ENCODE measurements around the gene PIAS1. TPM values are rescaled to one million over a fixed set of nuclear protein-coding genes. Genes with fewer than 3 reads are reported as not detected.

Gene PIAS1
- total and polyA plus RNA-seq, 9 of the 15 experiments (the other 6 are each of a cell fraction or from before 2014, with no cell fraction given): 18.0 to 59.1 (median 28.5) TPM

DNA sequence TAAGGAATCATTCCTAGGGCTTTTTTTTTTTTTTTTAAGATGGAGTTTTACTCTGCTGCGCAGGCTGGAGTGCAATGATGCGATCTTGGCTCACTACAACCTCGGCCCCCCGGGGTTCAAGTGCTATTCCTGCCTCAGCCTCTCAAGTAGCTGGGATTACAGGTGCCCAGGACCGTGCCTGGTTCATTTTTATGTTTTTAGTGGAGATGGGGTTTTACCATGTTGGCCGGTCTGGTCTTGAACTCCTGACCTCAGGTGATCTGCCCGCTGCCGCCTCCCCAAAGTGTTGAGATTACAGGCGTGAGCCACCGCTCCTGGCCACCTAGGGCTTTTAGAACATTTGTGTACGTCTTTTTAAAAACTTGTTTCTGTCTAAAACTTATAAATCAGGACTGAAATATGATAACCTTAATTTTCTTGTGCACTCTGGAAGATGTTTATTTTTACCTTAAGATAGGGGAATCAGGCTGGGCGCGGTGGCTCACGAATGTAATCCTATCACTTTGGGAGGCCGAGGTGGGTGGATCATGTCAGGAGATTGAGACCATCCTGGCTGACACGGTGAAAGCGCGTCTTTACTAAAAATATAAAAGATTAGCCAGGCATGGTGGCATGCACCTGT, 21.8 kb downstream of the PIAS1 start:
- 77% methylated on average over 18 of the region's 18 CpGs for WGBS (ENCODE audit: insufficient coverage, low coverage, missing lambda C conversion rate)
- Histone ChIP-seq H3K4me3 (no peak overlapping the region), H3K36me3 (ENCODE audit: control insufficient read depth, insufficient read depth, low read length) (no peaks in the 10 kb centered on the region), H3K9me1 (ENCODE audit: control insufficient read depth, insufficient read depth, low read length) (no peaks in the 10 kb centered on the region), H3K9ac (ENCODE audit: insufficient read depth in 1 of 2, low read depth in 2 of 2, low read length in 2 of 2) (no peak overlapping the region), H3K27me3 (ENCODE audit: control insufficient read depth in 2 of 2, insufficient read depth in 2 of 2, low read length in 2 of 2) (no peaks in the 10 kb centered on the region), H3K4me1 (replicated peaks in 1 of 2; ENCODE audit: control insufficient read depth in 2 of 2, insufficient read depth in 2 of 2, low read length in 2 of 2) (peaks cover 0 to 2% of the 10 kb centered on the region in 2 experiments; a peak in 2 of 5 replicates), H3K4me2 (ENCODE audit: insufficient read depth, low read length) (no peak overlapping the region), H4K20me1 (replicated peaks; ENCODE audit: control insufficient read depth, insufficient read depth, low read length) (peaks cover 16% of the 10 kb centered on the region), H3K27ac (ENCODE audit: extremely low read depth, low read depth, low read length) (no peak overlapping the region), H2AFZ (ENCODE audit: low read depth, low read length) (no peak overlapping the region), H3K9me3 (replicated peaks; ENCODE audit: control insufficient read depth, insufficient read depth, low read depth, low read length) (no peaks in the 10 kb centered on the region), H3K79me2 (ENCODE audit: control insufficient read depth, insufficient read depth, low read length) (peaks cover 91% of the 10 kb centered on the region)
- in situ Hi-C loops (cut with MboI): no loop called here
- FAIRE-seq (no peak), ATAC-seq (no peak), DNase-seq (ENCODE audit: extremely low read depth in 1 of 4, low spot score in 3 of 4) (no peak)
- CTCF ChIA-PET (ENCODE audit: low intra/inter-chr PET ratio): no interaction called here
- no TSS peak for BruUV-seq (replicated peaks)
- POLR2A ChIA-PET: interaction anchor here (0.6 kb wide), 1 partner anchor 30 kb away, joined by 3 read pairs; no protein-coding TSS in a partner anchor
- intact Hi-C loops (cut with micrococcal nuclease): no loop called here
- TF ChIP-seq ZFP36 (IDR thresholded peaks at IDR 0.05; ENCODE audit: low read depth, low read length, partially characterized antibody): no peak
- TF ChIP-seq, protein P1, sequence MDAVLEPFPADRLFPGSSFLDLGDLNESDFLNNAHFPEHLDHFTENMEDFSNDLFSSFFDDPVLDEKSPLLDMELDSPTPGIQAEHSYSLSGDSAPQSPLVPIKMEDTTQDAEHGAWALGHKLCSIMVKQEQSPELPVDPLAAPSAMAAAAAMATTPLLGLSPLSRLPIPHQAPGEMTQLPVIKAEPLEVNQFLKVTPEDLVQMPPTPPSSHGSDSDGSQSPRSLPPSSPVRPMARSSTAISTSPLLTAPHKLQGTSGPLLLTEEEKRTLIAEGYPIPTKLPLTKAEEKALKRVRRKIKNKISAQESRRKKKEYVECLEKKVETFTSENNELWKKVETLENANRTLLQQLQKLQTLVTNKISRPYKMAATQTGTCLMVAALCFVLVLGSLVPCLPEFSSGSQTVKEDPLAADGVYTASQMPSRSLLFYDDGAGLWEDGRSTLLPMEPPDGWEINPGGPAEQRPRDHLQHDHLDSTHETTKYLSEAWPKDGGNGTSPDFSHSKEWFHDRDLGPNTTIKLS (IDR thresholded peaks at IDR 0.05; ENCODE audit: borderline replicate concordance, low read depth): no peak
- no peak for TF ChIP-seq BRCA1 (IDR thresholded peaks at IDR 0.05)
- TF ChIP-seq BRCA1 (CRISPR knock-in tag; IDR thresholded peaks at IDR 0.05): no peak
- TF ChIP-seq, protein P2, sequence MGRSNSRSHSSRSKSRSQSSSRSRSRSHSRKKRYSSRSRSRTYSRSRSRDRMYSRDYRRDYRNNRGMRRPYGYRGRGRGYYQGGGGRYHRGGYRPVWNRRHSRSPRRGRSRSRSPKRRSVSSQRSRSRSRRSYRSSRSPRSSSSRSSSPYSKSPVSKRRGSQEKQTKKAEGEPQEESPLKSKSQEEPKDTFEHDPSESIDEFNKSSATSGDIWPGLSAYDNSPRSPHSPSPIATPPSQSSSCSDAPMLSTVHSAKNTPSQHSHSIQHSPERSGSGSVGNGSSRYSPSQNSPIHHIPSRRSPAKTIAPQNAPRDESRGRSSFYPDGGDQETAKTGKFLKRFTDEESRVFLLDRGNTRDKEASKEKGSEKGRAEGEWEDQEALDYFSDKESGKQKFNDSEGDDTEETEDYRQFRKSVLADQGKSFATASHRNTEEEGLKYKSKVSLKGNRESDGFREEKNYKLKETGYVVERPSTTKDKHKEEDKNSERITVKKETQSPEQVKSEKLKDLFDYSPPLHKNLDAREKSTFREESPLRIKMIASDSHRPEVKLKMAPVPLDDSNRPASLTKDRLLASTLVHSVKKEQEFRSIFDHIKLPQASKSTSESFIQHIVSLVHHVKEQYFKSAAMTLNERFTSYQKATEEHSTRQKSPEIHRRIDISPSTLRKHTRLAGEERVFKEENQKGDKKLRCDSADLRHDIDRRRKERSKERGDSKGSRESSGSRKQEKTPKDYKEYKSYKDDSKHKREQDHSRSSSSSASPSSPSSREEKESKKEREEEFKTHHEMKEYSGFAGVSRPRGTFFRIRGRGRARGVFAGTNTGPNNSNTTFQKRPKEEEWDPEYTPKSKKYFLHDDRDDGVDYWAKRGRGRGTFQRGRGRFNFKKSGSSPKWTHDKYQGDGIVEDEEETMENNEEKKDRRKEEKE (IDR thresholded peaks at IDR 0.05; ENCODE audit: borderline replicate concordance in 1 of 2, control insufficient read depth in 1 of 2, low read depth in 2 of 2, low read length in 1 of 2): no peak
- TF ChIP-seq ZNF668 (CRISPR knock-in tag; IDR thresholded peaks at IDR 0.05): no peak

Measured in K562 (cell line).